Prostate gland (tissue), 2 donors: Measurements from ENCODE around the gene HERPUD1.

Experiments
- CTCF ChIP-seq, 4 experiments: fragments of 200-600 bp in 2 of 4; fragments of 450-650 bp in 2 of 4; sonication (generic) in 2 of 4; IDR thresholded peaks; 1 replicate in 3 of 4; 2 replicates in 1 of 4; pipeline ENCODE4 v1.5.1; 2016 to 2019; ENCODE audit warnings: antibody characterized with exemption in 4 of 4, mild to moderate bottlenecking in 2 of 4, moderate library complexity in 2 of 4
- POLR2AphosphoS5 ChIP-seq: sonication (generic); formaldehyde crosslinking; IDR thresholded peaks from one replicate; pipeline ENCODE4 v1.6.1; 2017; ENCODE audit warnings: antibody characterized with exemption

GRCh38 chr16:56980792-56981724, 49.1 kb downstream of the HERPUD1 start:
- no peak for TF ChIP-seq POLR2AphosphoS5
- no peak for TF ChIP-seq CTCF (IDR thresholded peaks at IDR 0.05)
